Natural killer cell (primary cell): ENCODE data around the gene MTAP. TPM values are rescaled to one million over a fixed set of nuclear protein-coding genes. Genes with fewer than 3 reads are reported as not detected.

ENCODE experiments used
- ATAC-seq, 3 donors: fragments of 150-1000 bp in 2 of 3; fragments of 200-7000 bp in 1 of 3; cut with Tn5 transposase; 1 replicate in 1 of 3; 2 replicates in 2 of 3; pipeline ENCODE4 v1.10.0; 2021; ENCODE audit warnings: mild to moderate bottlenecking in 2 of 3, moderate library complexity in 2 of 3
- DNase-seq, 2 donors: peaks; one replicate each; pipeline versions ENCODE4 v3.0.0 to v3.0.0-alpha.2; 2013 to 2021; ENCODE audit warnings: mixed read lengths in 1 of 2
- H3K27ac ChIP-seq: one replicate; pipeline ENCODE4 v1.5.1; 2013; ENCODE audit warnings: mild to moderate bottlenecking, low read length
- H3K27me3 ChIP-seq: one replicate; pipeline ENCODE4 v1.6.1; 2013; ENCODE audit warnings: low read length; ENCODE audit not compliant: control insufficient read depth, insufficient read depth
- H3K36me3 ChIP-seq: one replicate; pipeline ENCODE4 v1.6.1; 2013; ENCODE audit warnings: low read length; ENCODE audit not compliant: control insufficient read depth, insufficient read depth
- H3K4me1 ChIP-seq: one replicate; pipeline ENCODE4 v1.6.1; 2013; ENCODE audit warnings: low read length; ENCODE audit not compliant: control insufficient read depth, insufficient read depth
- H3K4me3 ChIP-seq: one replicate; pipeline ENCODE4 v1.5.1; 2013; ENCODE audit warnings: low read length
- H3K9me3 ChIP-seq: one replicate; pipeline ENCODE4 v1.6.1; 2013; ENCODE audit warnings: low read length; ENCODE audit not compliant: control insufficient read depth, insufficient read depth
- H3K27ac Mint-ChIP-seq, 2 donors: one replicate each; pipeline ENCODE4 v1.8.0; 2022; ENCODE audit warnings: mild to moderate bottlenecking in 2 of 2, mixed read lengths in 2 of 2, moderate library complexity in 1 of 2
- H3K27me3 Mint-ChIP-seq, 2 donors: one replicate each; pipeline ENCODE4 v1.8.0; 2022; ENCODE audit warnings: low read depth in 2 of 2, mixed read lengths in 2 of 2
- H3K36me3 Mint-ChIP-seq: one replicate; pipeline ENCODE4 v1.8.0; 2022; ENCODE audit warnings: mixed read lengths
- H3K4me1 Mint-ChIP-seq, 2 donors: one replicate each; pipeline ENCODE4 v1.8.0; 2022; ENCODE audit warnings: mixed read lengths in 2 of 2
- H3K4me3 Mint-ChIP-seq: one replicate; pipeline ENCODE4 v1.8.0; 2022; ENCODE audit warnings: mild to moderate bottlenecking, moderate library complexity, mixed read lengths
- H3K9me3 Mint-ChIP-seq, 2 donors: one replicate each; pipeline ENCODE4 v1.8.0; 2022; ENCODE audit warnings: mixed read lengths in 2 of 2
- WGBS: methylation state at CpG from one replicate; pipeline ENCODE4 v1.1.7; 2013; ENCODE audit warnings: missing lambda C conversion rate; ENCODE audit not compliant: insufficient coverage; 5-methylcytosine and 5-hydroxymethylcytosine counted together
- intact Hi-C: fragments of 100-400 bp; cut with micrococcal nuclease; formaldehyde crosslinking; loops from one replicate; pipeline ENCODE4 v1.14.2; 2022
- total RNA-seq, 4 donors: library from RNA; stranded (reverse); fragments of 120-200 nt in 1 of 4; gene quantifications; one replicate each; pipeline versions ENCODE4 v1.2.3 to v1.2.4, GENCODE V29; 2013 to 2022
- TF ChIP-seq, protein P1 (sequence below): fragments of 200-600 bp; IDR thresholded peaks from one replicate; pipeline ENCODE4 v1.8.0; 2022; ENCODE audit warnings: antibody characterized with exemption

The MTAP gene
- total RNA-seq, 3 donors from 2014 or later (not counting 1 experiment from before 2014, with no cell fraction given): 19.4 to 20.7 (median 19.6) TPM

DNA sequence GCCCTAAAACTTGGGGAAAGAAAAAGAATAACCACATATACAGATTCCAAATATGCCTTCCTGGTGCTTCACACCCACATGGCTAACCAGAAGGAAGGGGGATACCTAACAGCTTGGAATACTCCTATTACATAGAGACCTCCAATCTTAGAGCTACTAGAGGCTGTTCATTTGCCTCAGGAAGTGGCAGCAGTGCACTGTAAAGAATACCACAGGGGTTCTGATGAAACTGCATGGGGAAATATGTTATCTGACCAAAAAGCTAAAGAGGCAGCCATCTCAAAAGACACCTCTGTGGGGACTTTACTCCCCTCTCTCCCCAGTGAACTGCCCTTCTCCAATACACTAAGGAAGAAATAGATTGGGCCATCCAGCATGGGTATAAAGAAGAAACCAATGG, 125.3 kb downstream of the MTAP start:
- H3K27ac Mint-ChIP-seq: no peak overlapping the region
- Histone ChIP-seq H3K4me3 (no peak overlapping the region), H3K36me3 (no peaks in the 10 kb centered on the region), H3K4me1 (no peaks in the 10 kb centered on the region), H3K27ac (no peak overlapping the region), H3K27me3 (no peaks in the 10 kb centered on the region), H3K9me3 (no peaks in the 10 kb centered on the region)
- no peaks in the 10 kb centered on the region for H3K4me1 Mint-ChIP-seq
- no peak overlapping the region for H3K4me3 Mint-ChIP-seq
- H3K9me3 Mint-ChIP-seq: no peaks in the 10 kb centered on the region
- DNase-seq (no peak), ATAC-seq (no peak)
- no peaks in the 10 kb centered on the region for H3K27me3 Mint-ChIP-seq
- TF ChIP-seq, protein P1, sequence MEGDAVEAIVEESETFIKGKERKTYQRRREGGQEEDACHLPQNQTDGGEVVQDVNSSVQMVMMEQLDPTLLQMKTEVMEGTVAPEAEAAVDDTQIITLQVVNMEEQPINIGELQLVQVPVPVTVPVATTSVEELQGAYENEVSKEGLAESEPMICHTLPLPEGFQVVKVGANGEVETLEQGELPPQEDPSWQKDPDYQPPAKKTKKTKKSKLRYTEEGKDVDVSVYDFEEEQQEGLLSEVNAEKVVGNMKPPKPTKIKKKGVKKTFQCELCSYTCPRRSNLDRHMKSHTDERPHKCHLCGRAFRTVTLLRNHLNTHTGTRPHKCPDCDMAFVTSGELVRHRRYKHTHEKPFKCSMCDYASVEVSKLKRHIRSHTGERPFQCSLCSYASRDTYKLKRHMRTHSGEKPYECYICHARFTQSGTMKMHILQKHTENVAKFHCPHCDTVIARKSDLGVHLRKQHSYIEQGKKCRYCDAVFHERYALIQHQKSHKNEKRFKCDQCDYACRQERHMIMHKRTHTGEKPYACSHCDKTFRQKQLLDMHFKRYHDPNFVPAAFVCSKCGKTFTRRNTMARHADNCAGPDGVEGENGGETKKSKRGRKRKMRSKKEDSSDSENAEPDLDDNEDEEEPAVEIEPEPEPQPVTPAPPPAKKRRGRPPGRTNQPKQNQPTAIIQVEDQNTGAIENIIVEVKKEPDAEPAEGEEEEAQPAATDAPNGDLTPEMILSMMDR: no peak
- intact Hi-C loops: no loop called here
- H3K36me3 Mint-ChIP-seq: no peaks in the 10 kb centered on the region

- intact Hi-C loops: no loop called here
- Histone ChIP-seq H3K4me1 (no peaks in the 10 kb centered on the region), H3K36me3 (no peaks in the 10 kb centered on the region), H3K9me3 (no peaks in the 10 kb centered on the region), H3K27me3 (no peaks in the 10 kb centered on the region), H3K27ac (no peak overlapping the region), H3K4me3 (no peak overlapping the region)
- Mint-ChIP-seq H3K4me1 (no peaks in the 10 kb centered on the region), H3K36me3 (no peaks in the 10 kb centered on the region), H3K27ac (no peak overlapping the region), H3K4me3 (no peak overlapping the region), H3K9me3 (no peaks in the 10 kb centered on the region), H3K27me3 (no peaks in the 10 kb centered on the region)
- no peak for DNase-seq
- no peak for ATAC-seq
- 80% methylated on average over 1 of the region's 1 CpG for WGBS
- TF ChIP-seq, protein P1: no peak
Observed at GRCh38 chr9:21931428-21931827, 129.0 kb downstream of the MTAP start.

GRCh38 chr9:21933281-21933680, 130.8 kb downstream of the MTAP start:
- H3K27me3 ChIP-seq: no peaks in the 10 kb centered on the region
- TF ChIP-seq, protein P1: no peak
- H3K4me3 ChIP-seq: no peak overlapping the region
- no peak for ATAC-seq
- no peak overlapping the region for H3K27ac Mint-ChIP-seq
- H3K36me3 Mint-ChIP-seq: no peaks in the 10 kb centered on the region
- DNase-seq: no peak
- no peaks in the 10 kb centered on the region for H3K4me1 Mint-ChIP-seq
- H3K9me3 ChIP-seq: no peaks in the 10 kb centered on the region
- H3K4me3 Mint-ChIP-seq: no peak overlapping the region
- no peak overlapping the region for H3K27ac ChIP-seq
- no peaks in the 10 kb centered on the region for H3K36me3 ChIP-seq
- H3K27me3 Mint-ChIP-seq: no peaks in the 10 kb centered on the region
- no peaks in the 10 kb centered on the region for H3K9me3 Mint-ChIP-seq
- intact Hi-C loops: no loop called here
- no peaks in the 10 kb centered on the region for H3K4me1 ChIP-seq

DNA sequence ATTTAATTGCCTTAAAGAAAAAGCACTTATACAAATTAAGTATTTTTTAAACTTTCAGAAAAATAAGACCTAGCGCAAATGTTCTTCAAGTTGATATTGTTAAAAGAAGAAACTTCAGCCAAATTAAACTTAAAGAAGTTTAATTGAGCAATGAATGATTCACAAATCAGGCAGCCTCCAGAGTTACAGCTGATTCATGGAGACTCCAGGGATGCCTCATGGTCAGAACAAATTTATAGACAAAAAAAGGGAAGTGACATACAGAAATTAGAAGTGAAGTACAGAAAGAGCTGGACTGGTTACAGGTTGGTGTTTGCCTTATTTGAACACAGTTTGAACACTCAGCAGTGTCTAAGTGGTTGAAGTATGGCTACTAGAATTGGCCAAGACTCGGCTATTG, 131.4 kb downstream of the MTAP start:
- no peaks in the 10 kb centered on the region for H3K4me1 ChIP-seq
- DNase-seq (no peak), ATAC-seq (no peak)
- WGBS: 96% methylated on average over 2 of the region's 2 CpGs
- no peak overlapping the region for H3K4me3 Mint-ChIP-seq
- H3K36me3 ChIP-seq: no peaks in the 10 kb centered on the region
- H3K27ac Mint-ChIP-seq: no peak overlapping the region
- TF ChIP-seq, protein P1: no peak
- H3K27me3 ChIP-seq: no peaks in the 10 kb centered on the region
- no peaks in the 10 kb centered on the region for H3K9me3 Mint-ChIP-seq
- no peak overlapping the region for H3K27ac ChIP-seq
- no peaks in the 10 kb centered on the region for H3K4me1 Mint-ChIP-seq
- no peaks in the 10 kb centered on the region for H3K27me3 Mint-ChIP-seq
- no peaks in the 10 kb centered on the region for H3K9me3 ChIP-seq
- no peaks in the 10 kb centered on the region for H3K36me3 Mint-ChIP-seq
- intact Hi-C loops: no loop called here
- no peak overlapping the region for H3K4me3 ChIP-seq
